MM.1S (cell line): ENCODE data around the gene KCNK16.

Experiments
- CTCF ChIP-seq: fragments of 300-600 bp; sonication (generic); IDR thresholded peaks from 2 replicates; pipeline ENCODE4 v1.5.1; 2016; ENCODE audit warnings: antibody characterized with exemption, low read length, mixed read lengths
- EZH2 ChIP-seq: fragments of 300-600 bp; sonication (generic); optimal IDR thresholded peaks from 2 replicates; pipeline ENCODE3; 2017; ENCODE audit warnings: low read depth, mild to moderate bottlenecking, antibody characterized with exemption, low read length, mixed read lengths

- TF ChIP-seq CTCF (no peak), EZH2 (no peak)
Measured at GRCh38 chr6:39289490-39289889, 33.0 kb downstream of the KCNK16 start.
